DND-41 (cell line): ENCODE results near the gene NSG1.

ENCODE experiments used
- EZH2 ChIP-seq: IDR thresholded peaks from 3 replicates; pipeline ENCODE4 v1.6.1; 2012; ENCODE audit warnings: borderline replicate concordance, low read depth, mild to moderate bottlenecking, moderate library complexity, low read length, inconsistent platforms; ENCODE audit not compliant: severe bottlenecking
- TF ChIP-seq, protein P1 (sequence below): IDR thresholded peaks from 2 replicates; pipeline ENCODE4 v1.5.1; 2012; ENCODE audit warnings: borderline replicate concordance, low read length, moderate library complexity, mild to moderate bottlenecking; ENCODE audit not compliant: poor library complexity, severe bottlenecking; ENCODE audit errors: extremely low read depth

DNA sequence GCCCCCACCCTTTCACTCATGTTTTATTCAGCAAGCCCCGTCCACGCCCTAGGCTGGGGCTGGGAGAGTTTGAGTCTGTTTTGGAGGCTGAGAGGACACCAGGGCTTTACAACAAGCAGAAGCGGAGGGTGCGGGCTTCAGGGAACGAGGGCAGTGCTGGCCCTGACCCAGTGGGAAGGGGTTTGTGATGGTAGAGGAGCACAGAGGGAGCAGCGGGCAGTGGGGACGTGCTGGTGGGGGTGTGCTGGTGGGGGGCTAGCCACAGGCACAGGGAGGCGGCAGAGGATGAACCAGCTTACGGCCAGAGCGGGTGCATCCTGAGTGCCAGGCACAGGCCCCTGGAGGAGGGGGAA, 26.4 kb downstream of the NSG1 start:
- TF ChIP-seq, protein P1, sequence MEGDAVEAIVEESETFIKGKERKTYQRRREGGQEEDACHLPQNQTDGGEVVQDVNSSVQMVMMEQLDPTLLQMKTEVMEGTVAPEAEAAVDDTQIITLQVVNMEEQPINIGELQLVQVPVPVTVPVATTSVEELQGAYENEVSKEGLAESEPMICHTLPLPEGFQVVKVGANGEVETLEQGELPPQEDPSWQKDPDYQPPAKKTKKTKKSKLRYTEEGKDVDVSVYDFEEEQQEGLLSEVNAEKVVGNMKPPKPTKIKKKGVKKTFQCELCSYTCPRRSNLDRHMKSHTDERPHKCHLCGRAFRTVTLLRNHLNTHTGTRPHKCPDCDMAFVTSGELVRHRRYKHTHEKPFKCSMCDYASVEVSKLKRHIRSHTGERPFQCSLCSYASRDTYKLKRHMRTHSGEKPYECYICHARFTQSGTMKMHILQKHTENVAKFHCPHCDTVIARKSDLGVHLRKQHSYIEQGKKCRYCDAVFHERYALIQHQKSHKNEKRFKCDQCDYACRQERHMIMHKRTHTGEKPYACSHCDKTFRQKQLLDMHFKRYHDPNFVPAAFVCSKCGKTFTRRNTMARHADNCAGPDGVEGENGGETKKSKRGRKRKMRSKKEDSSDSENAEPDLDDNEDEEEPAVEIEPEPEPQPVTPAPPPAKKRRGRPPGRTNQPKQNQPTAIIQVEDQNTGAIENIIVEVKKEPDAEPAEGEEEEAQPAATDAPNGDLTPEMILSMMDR = no peak
- TF ChIP-seq EZH2 = no peak
